Liver (tissue), 9 donors: ENCODE data around the gene RNF39. TPM values are rescaled to one million over a fixed set of nuclear protein-coding genes. Genes with fewer than 3 reads are reported as not detected.

Experiments used
- DNase-seq: peaks from one replicate; pipeline ENCODE4 v3.0.0-alpha.2; 2017; ENCODE audit warnings: low spot score
- H3K27ac ChIP-seq, 2 donors: one replicate each; pipeline ENCODE4 v1.7.0; 2013; ENCODE audit warnings: inconsistent platforms in 2 of 2, low read length in 2 of 2, control low read depth in 1 of 2, low read depth in 1 of 2, mild to moderate bottlenecking in 1 of 2
- H3K27me3 ChIP-seq, 4 donors: one replicate each; pipeline versions ENCODE4 v1.6.1 to v1.7.0; 2013; ENCODE audit warnings: low read length in 3 of 4, inconsistent platforms in 1 of 4, mild to moderate bottlenecking in 1 of 4, moderate library complexity in 1 of 4; ENCODE audit not compliant: control insufficient read depth in 4 of 4, insufficient read depth in 4 of 4
- H3K36me3 ChIP-seq, 4 donors: one replicate each; pipeline versions ENCODE4 v1.6.1 to v1.7.0; 2013; ENCODE audit warnings: low read length in 3 of 4, mild to moderate bottlenecking in 3 of 4, low read depth in 1 of 4, moderate library complexity in 1 of 4; ENCODE audit not compliant: control insufficient read depth in 4 of 4, insufficient read depth in 3 of 4
- H3K4me1 ChIP-seq, 4 donors: one replicate each; pipeline versions ENCODE4 v1.6.1 to v1.7.0; 2013; ENCODE audit warnings: low read length in 3 of 4, mild to moderate bottlenecking in 3 of 4, moderate library complexity in 1 of 4; ENCODE audit not compliant: control insufficient read depth in 4 of 4, insufficient read depth in 4 of 4
- H3K4me3 ChIP-seq, 3 donors: one replicate each; pipeline versions ENCODE4 v1.6.1 to v1.7.0; 2013; ENCODE audit warnings: low read length in 3 of 3, control low read depth in 1 of 3, low read depth in 1 of 3, mild to moderate bottlenecking in 1 of 3
- H3K9ac ChIP-seq, 2 donors: one replicate each; pipeline ENCODE4 v1.7.0; 2013; ENCODE audit warnings: low read length in 2 of 2, mild to moderate bottlenecking in 2 of 2, moderate library complexity in 2 of 2, control low read depth in 1 of 2, low read depth in 1 of 2
- H3K9me3 ChIP-seq, 4 donors: one replicate each; pipeline versions ENCODE4 v1.6.1 to v1.7.0; 2013; ENCODE audit warnings: low read length in 3 of 4; ENCODE audit not compliant: control insufficient read depth in 4 of 4
- ATF3 ChIP-seq: IDR thresholded peaks from 2 replicates; pipeline ENCODE4 v1.6.1; 2016; ENCODE audit warnings: antibody characterized with exemption
- EGR1 ChIP-seq, 2 donors: IDR thresholded peaks; 2 replicates each; pipeline ENCODE4 v1.6.1; 2016 to 2018; ENCODE audit warnings: antibody characterized with exemption in 2 of 2, low read depth in 2 of 2
- FOXA1 ChIP-seq: IDR thresholded peaks from 2 replicates; pipeline ENCODE4 v1.6.1; 2016; ENCODE audit warnings: antibody characterized with exemption
- FOXA2 ChIP-seq: IDR thresholded peaks from 2 replicates; pipeline ENCODE4 v1.6.1; 2016; ENCODE audit warnings: antibody characterized with exemption
- GABPA ChIP-seq, 2 donors: IDR thresholded peaks in 1 of 2; conservative IDR thresholded peaks in 1 of 2; 2 replicates each; pipeline ENCODE4 v1.6.1; 2016; ENCODE audit warnings: antibody characterized with exemption in 2 of 2, mild to moderate bottlenecking in 1 of 2, moderate library complexity in 1 of 2
- HNF4A ChIP-seq, 2 donors: conservative IDR thresholded peaks; 2 replicates each; pipeline ENCODE4 v1.6.1; 2016; ENCODE audit warnings: antibody characterized with exemption in 2 of 2, mild to moderate bottlenecking in 2 of 2
- JUND ChIP-seq, 2 donors: IDR thresholded peaks; 2 replicates each; pipeline ENCODE4 v1.6.1; 2016; ENCODE audit warnings: antibody characterized with exemption in 2 of 2
- NR2F2 ChIP-seq: IDR thresholded peaks from 2 replicates; pipeline ENCODE4 v1.6.1; 2016; ENCODE audit warnings: antibody characterized with exemption
- REST ChIP-seq: IDR thresholded peaks from 2 replicates; pipeline ENCODE4 v1.6.1; 2016; ENCODE audit warnings: antibody characterized with exemption, mild to moderate bottlenecking
- RXRA ChIP-seq, 2 donors: IDR thresholded peaks; 2 replicates each; pipeline ENCODE4 v1.6.1; 2017 to 2018; ENCODE audit warnings: antibody characterized with exemption in 2 of 2, mild to moderate bottlenecking in 1 of 2
- TAF1 ChIP-seq: conservative IDR thresholded peaks from 2 replicates; pipeline ENCODE4 v1.6.1; 2016; ENCODE audit warnings: antibody characterized with exemption, mild to moderate bottlenecking
- YY1 ChIP-seq: IDR thresholded peaks from 2 replicates; pipeline ENCODE4 v1.6.1; 2016; ENCODE audit warnings: antibody characterized with exemption, mild to moderate bottlenecking
- ZBTB33 ChIP-seq: IDR thresholded peaks from 2 replicates; pipeline ENCODE4 v1.6.1; 2016; ENCODE audit warnings: antibody characterized with exemption
- WGBS: extraction: QIAGEN DNeasy Blood & Tissue Kit; methylation state at CpG from one replicate; pipeline ENCODE4 v1.1.7; 2013; 5-methylcytosine and 5-hydroxymethylcytosine counted together
- polyA plus RNA-seq, 2 donors: library from polyadenylated mRNA; stranded (reverse) in 1 of 2; unstranded in 1 of 2; fragments of 200-250 nt in 1 of 2; fragments of >200 nt in 1 of 2; fragmentation: Nextera tagmentation in 1 of 2; extraction: Ambion mirVana in 1 of 2; gene quantifications; one replicate each; pipeline versions ENCODE4 v1.2.1 to v1.2.3, GENCODE V29; 2013 to 2015
- total RNA-seq, 2 donors: library from RNA; depleted of rRNA; stranded (reverse); fragments of >200 nt; gene quantifications; one replicate each; pipeline ENCODE4 v1.2.3, GENCODE V29; 2014
- TF ChIP-seq, protein P1 (sequence below): IDR thresholded peaks from 2 replicates; pipeline ENCODE4 v1.6.1; 2016; ENCODE audit warnings: antibody characterized with exemption
- TF ChIP-seq, protein P2 (sequence below): fragments of 150-350 bp; IDR thresholded peaks from 2 replicates; pipeline ENCODE4 v1.5.1; 2017; ENCODE audit warnings: improper control_type of control experiment, low read depth, low read length; ENCODE audit not compliant: missing input control
- donor health status: healthy.
- donor health status: healthy.
- donor health status: healthy.
- donor health status: healthy.
- donor health status: healthy.

The RNF39 gene
- total and polyA plus RNA-seq, 4 donors, result 0.03 to 0.13 TPM; not detected in 2

DNA sequence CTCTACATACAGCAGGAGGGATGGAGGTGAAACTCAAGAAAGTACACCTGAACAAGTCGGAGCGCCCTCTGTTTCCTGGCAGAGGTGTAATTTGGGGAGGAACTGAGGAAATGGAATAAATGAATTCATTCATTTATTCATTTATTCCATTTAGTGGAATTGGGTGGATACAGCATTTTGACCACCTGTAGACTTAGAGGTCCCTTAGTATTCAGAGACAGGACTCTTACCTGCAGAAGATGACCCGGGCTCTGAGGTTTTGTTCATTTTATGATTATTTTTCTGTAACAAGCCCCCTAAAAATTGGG is 28.3 kb upstream of the RNF39 start:
- WGBS, result 48% methylated on average over 3 of the region's 3 CpGs
- peak overlapping the region in 1 of 2 donors; percentile 40 for H3K9ac ChIP-seq

More for the DNA sequence above, 28.3 kb upstream of the RNF39 start:
- Histone ChIP-seq H3K4me1 (peaks cover 8 to 36% (median 28%) of the 10 kb centered on the region in 4 donors), H3K27ac (no peak overlapping the region), H3K4me3 (no peak overlapping the region), H3K27me3 (peaks cover 0 to 7% (median 2%) of the 10 kb centered on the region in 4 donors), H3K9me3 (no peaks in the 10 kb centered on the region), H3K36me3 (no peaks in the 10 kb centered on the region)
- TF ChIP-seq NR2F2 (no peak), REST (no peak), ZBTB33 (no peak), RXRA (IDR thresholded peaks at IDR 0.05) (no peak), FOXA1 (no peak), FOXA2 (no peak), ATF3 (no peak), JUND (IDR thresholded peaks at IDR 0.05) (no peak), HNF4A (conservative IDR thresholded peaks at IDR 0.05) (no peak), EGR1 (IDR thresholded peaks at IDR 0.05; ENCODE audit: low read depth in 2 of 2) (no peak), TAF1 (no peak), GABPA (IDR thresholded peaks at IDR 0.05 in 1 of 2, conservative IDR thresholded peaks at IDR 0.05 in 1 of 2) (no peak), YY1 (no peak)
- TF ChIP-seq, protein P1, sequence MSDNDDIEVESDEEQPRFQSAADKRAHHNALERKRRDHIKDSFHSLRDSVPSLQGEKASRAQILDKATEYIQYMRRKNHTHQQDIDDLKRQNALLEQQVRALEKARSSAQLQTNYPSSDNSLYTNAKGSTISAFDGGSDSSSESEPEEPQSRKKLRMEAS, result no peak
- TF ChIP-seq, protein P2, sequence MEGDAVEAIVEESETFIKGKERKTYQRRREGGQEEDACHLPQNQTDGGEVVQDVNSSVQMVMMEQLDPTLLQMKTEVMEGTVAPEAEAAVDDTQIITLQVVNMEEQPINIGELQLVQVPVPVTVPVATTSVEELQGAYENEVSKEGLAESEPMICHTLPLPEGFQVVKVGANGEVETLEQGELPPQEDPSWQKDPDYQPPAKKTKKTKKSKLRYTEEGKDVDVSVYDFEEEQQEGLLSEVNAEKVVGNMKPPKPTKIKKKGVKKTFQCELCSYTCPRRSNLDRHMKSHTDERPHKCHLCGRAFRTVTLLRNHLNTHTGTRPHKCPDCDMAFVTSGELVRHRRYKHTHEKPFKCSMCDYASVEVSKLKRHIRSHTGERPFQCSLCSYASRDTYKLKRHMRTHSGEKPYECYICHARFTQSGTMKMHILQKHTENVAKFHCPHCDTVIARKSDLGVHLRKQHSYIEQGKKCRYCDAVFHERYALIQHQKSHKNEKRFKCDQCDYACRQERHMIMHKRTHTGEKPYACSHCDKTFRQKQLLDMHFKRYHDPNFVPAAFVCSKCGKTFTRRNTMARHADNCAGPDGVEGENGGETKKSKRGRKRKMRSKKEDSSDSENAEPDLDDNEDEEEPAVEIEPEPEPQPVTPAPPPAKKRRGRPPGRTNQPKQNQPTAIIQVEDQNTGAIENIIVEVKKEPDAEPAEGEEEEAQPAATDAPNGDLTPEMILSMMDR, result no peak
- no peak for DNase-seq
